ENCODE results near the gene PCNX4.

PCNX4 gene

GRCh38 chr14:60169722-60170121 lies 78.0 kb downstream of the PCNX4 start:
- no peaks in the 10 kb centered on the region for H3K36me3 ChIP-seq (ENCODE audit: control insufficient read depth, insufficient read depth, low read length)
- H3K9me3 ChIP-seq (ENCODE audit: control insufficient read depth, low read length): no peaks in the 10 kb centered on the region
- H3K4me1 ChIP-seq (ENCODE audit: control insufficient read depth, insufficient read depth, low read length, poor library complexity, severe bottlenecking): peaks cover 9% of the 10 kb centered on the region
- no peak for DNase-seq
- H3K27me3 ChIP-seq (replicated peaks; ENCODE audit: control insufficient read depth, insufficient read depth, low read length, poor library complexity, severe bottlenecking): no peaks in the 10 kb centered on the region
- no peak overlapping the region for H3K4me3 ChIP-seq (ENCODE audit: insufficient read depth, low read depth, low read length, poor library complexity, severe bottlenecking)
- H3K27ac ChIP-seq (ENCODE audit: insufficient read depth, low read length, poor library complexity, severe bottlenecking): no peak overlapping the region

- Histone ChIP-seq H3K36me3 (ENCODE audit: control insufficient read depth, insufficient read depth, low read length) (no peaks in the 10 kb centered on the region), H3K9me3 (ENCODE audit: control insufficient read depth, low read length) (no peaks in the 10 kb centered on the region), H3K4me3 (ENCODE audit: insufficient read depth, low read depth, low read length, poor library complexity, severe bottlenecking) (no peak overlapping the region), H3K27ac (ENCODE audit: insufficient read depth, low read length, poor library complexity, severe bottlenecking) (no peak overlapping the region), H3K27me3 (replicated peaks; ENCODE audit: control insufficient read depth, insufficient read depth, low read length, poor library complexity, severe bottlenecking) (no peaks in the 10 kb centered on the region), H3K4me1 (ENCODE audit: control insufficient read depth, insufficient read depth, low read length, poor library complexity, severe bottlenecking) (peaks cover 3% of the 10 kb centered on the region)
- DNase-seq: no peak
These were observed 79.2 kb downstream of the PCNX4 start for GRCh38 chr14:60170948-60171347.

GRCh38 chr14:60171690-60172089 lies 80.0 kb downstream of the PCNX4 start:
- Histone ChIP-seq H3K4me3 (ENCODE audit: insufficient read depth, low read depth, low read length, poor library complexity, severe bottlenecking) (no peak overlapping the region), H3K27ac (ENCODE audit: insufficient read depth, low read length, poor library complexity, severe bottlenecking) (no peak overlapping the region), H3K27me3 (replicated peaks; ENCODE audit: control insufficient read depth, insufficient read depth, low read length, poor library complexity, severe bottlenecking) (no peaks in the 10 kb centered on the region), H3K4me1 (ENCODE audit: control insufficient read depth, insufficient read depth, low read length, poor library complexity, severe bottlenecking) (no peaks in the 10 kb centered on the region), H3K36me3 (ENCODE audit: control insufficient read depth, insufficient read depth, low read length) (no peaks in the 10 kb centered on the region), H3K9me3 (ENCODE audit: control insufficient read depth, low read length) (no peaks in the 10 kb centered on the region)
- no peak for DNase-seq

GRCh38 chr14:60174352-60175254 lies 82.9 kb downstream of the PCNX4 start:
- no peak overlapping the region for H3K27ac ChIP-seq (ENCODE audit: insufficient read depth, low read length, poor library complexity, severe bottlenecking)

GRCh38 chr14:60175255-60175902 lies 83.7 kb downstream of the PCNX4 start:
- DNase-seq: no peak
- Histone ChIP-seq H3K27me3 (replicated peaks; ENCODE audit: control insufficient read depth, insufficient read depth, low read length, poor library complexity, severe bottlenecking) (no peaks in the 10 kb centered on the region), H3K27ac (ENCODE audit: insufficient read depth, low read length, poor library complexity, severe bottlenecking) (no peak overlapping the region), H3K4me1 (ENCODE audit: control insufficient read depth, insufficient read depth, low read length, poor library complexity, severe bottlenecking) (no peaks in the 10 kb centered on the region), H3K36me3 (ENCODE audit: control insufficient read depth, insufficient read depth, low read length) (no peaks in the 10 kb centered on the region), H3K9me3 (ENCODE audit: control insufficient read depth, low read length) (no peaks in the 10 kb centered on the region), H3K4me3 (ENCODE audit: insufficient read depth, low read depth, low read length, poor library complexity, severe bottlenecking) (no peak overlapping the region)

More at GRCh38 chr14:60174352-60175254, 82.9 kb downstream of the PCNX4 start:
- no peak for DNase-seq
- no peaks in the 10 kb centered on the region for H3K27me3 ChIP-seq (replicated peaks; ENCODE audit: control insufficient read depth, insufficient read depth, low read length, poor library complexity, severe bottlenecking)
- H3K4me3 ChIP-seq (ENCODE audit: insufficient read depth, low read depth, low read length, poor library complexity, severe bottlenecking): no peak overlapping the region
- H3K36me3 ChIP-seq (ENCODE audit: control insufficient read depth, insufficient read depth, low read length): no peaks in the 10 kb centered on the region
- no peaks in the 10 kb centered on the region for H3K9me3 ChIP-seq (ENCODE audit: control insufficient read depth, low read length)
- H3K4me1 ChIP-seq (ENCODE audit: control insufficient read depth, insufficient read depth, low read length, poor library complexity, severe bottlenecking): no peaks in the 10 kb centered on the region

GRCh38 chr14:60178164-60178563 lies 86.4 kb downstream of the PCNX4 start:
- H3K4me1 ChIP-seq (ENCODE audit: control insufficient read depth, insufficient read depth, low read length, poor library complexity, severe bottlenecking): no peaks in the 10 kb centered on the region
- H3K4me3 ChIP-seq (ENCODE audit: insufficient read depth, low read depth, low read length, poor library complexity, severe bottlenecking): no peak overlapping the region
- no peaks in the 10 kb centered on the region for H3K36me3 ChIP-seq (ENCODE audit: control insufficient read depth, insufficient read depth, low read length)
- H3K9me3 ChIP-seq (ENCODE audit: control insufficient read depth, low read length): no peaks in the 10 kb centered on the region
- no peak for DNase-seq
- H3K27me3 ChIP-seq (replicated peaks; ENCODE audit: control insufficient read depth, insufficient read depth, low read length, poor library complexity, severe bottlenecking): no peaks in the 10 kb centered on the region
- H3K27ac ChIP-seq (ENCODE audit: insufficient read depth, low read length, poor library complexity, severe bottlenecking): no peak overlapping the region

- H3K9me3 ChIP-seq (ENCODE audit: control insufficient read depth, low read length): no peaks in the 10 kb centered on the region
- peaks cover 3% of the 10 kb centered on the region for H3K4me1 ChIP-seq (ENCODE audit: control insufficient read depth, insufficient read depth, low read length, poor library complexity, severe bottlenecking)
- no peaks in the 10 kb centered on the region for H3K36me3 ChIP-seq (ENCODE audit: control insufficient read depth, insufficient read depth, low read length)
- H3K4me3 ChIP-seq (ENCODE audit: insufficient read depth, low read depth, low read length, poor library complexity, severe bottlenecking): no peak overlapping the region
- H3K27ac ChIP-seq (ENCODE audit: insufficient read depth, low read length, poor library complexity, severe bottlenecking): no peak overlapping the region
- DNase-seq: no peak
- no peaks in the 10 kb centered on the region for H3K27me3 ChIP-seq (replicated peaks; ENCODE audit: control insufficient read depth, insufficient read depth, low read length, poor library complexity, severe bottlenecking)
These were observed 87.1 kb downstream of the PCNX4 start for GRCh38 chr14:60178820-60179219.

GRCh38 chr14:60179431-60179869 lies 87.7 kb downstream of the PCNX4 start:
- H3K9me3 ChIP-seq (ENCODE audit: control insufficient read depth, low read length): no peaks in the 10 kb centered on the region
- no peak overlapping the region for H3K27ac ChIP-seq (ENCODE audit: insufficient read depth, low read length, poor library complexity, severe bottlenecking)
- H3K36me3 ChIP-seq (ENCODE audit: control insufficient read depth, insufficient read depth, low read length): no peaks in the 10 kb centered on the region
- no peak for DNase-seq
- H3K4me3 ChIP-seq (ENCODE audit: insufficient read depth, low read depth, low read length, poor library complexity, severe bottlenecking): no peak overlapping the region
- H3K27me3 ChIP-seq (replicated peaks; ENCODE audit: control insufficient read depth, insufficient read depth, low read length, poor library complexity, severe bottlenecking): no peaks in the 10 kb centered on the region
- H3K4me1 ChIP-seq (ENCODE audit: control insufficient read depth, insufficient read depth, low read length, poor library complexity, severe bottlenecking): peaks cover 4% of the 10 kb centered on the region

GRCh38 chr14:60183138-60183537 lies 91.4 kb downstream of the PCNX4 start:
- Histone ChIP-seq H3K36me3 (ENCODE audit: control insufficient read depth, insufficient read depth, low read length) (no peaks in the 10 kb centered on the region), H3K4me3 (ENCODE audit: insufficient read depth, low read depth, low read length, poor library complexity, severe bottlenecking) (no peak overlapping the region), H3K9me3 (ENCODE audit: control insufficient read depth, low read length) (no peaks in the 10 kb centered on the region), H3K27me3 (replicated peaks; ENCODE audit: control insufficient read depth, insufficient read depth, low read length, poor library complexity, severe bottlenecking) (no peaks in the 10 kb centered on the region), H3K4me1 (ENCODE audit: control insufficient read depth, insufficient read depth, low read length, poor library complexity, severe bottlenecking) (peaks cover 4% of the 10 kb centered on the region), H3K27ac (ENCODE audit: insufficient read depth, low read length, poor library complexity, severe bottlenecking) (no peak overlapping the region)
- no peak for DNase-seq

GRCh38 chr14:60183741-60184140 lies 92.0 kb downstream of the PCNX4 start:
- no peaks in the 10 kb centered on the region for H3K27me3 ChIP-seq (replicated peaks; ENCODE audit: control insufficient read depth, insufficient read depth, low read length, poor library complexity, severe bottlenecking)
- peak overlapping the region; percentile 66 for H3K27ac ChIP-seq (ENCODE audit: insufficient read depth, low read length, poor library complexity, severe bottlenecking)
- H3K4me3 ChIP-seq (ENCODE audit: insufficient read depth, low read depth, low read length, poor library complexity, severe bottlenecking): peak overlapping the region; percentile 48
- no peaks in the 10 kb centered on the region for H3K36me3 ChIP-seq (ENCODE audit: control insufficient read depth, insufficient read depth, low read length)
- no peak for DNase-seq
- H3K9me3 ChIP-seq (ENCODE audit: control insufficient read depth, low read length): no peaks in the 10 kb centered on the region
- H3K4me1 ChIP-seq (ENCODE audit: control insufficient read depth, insufficient read depth, low read length, poor library complexity, severe bottlenecking): peaks cover 4% of the 10 kb centered on the region
